Mesenchymal stem cell (in vitro differentiated cells and primary cell): ENCODE measurements around the gene SPINK8.
"Not testable (repeated sequence)": the region's sequence is repeated elsewhere in the genome, so short reads cannot be mapped to it uniquely, and the experiment has no call there.

ENCODE experiments used
- DNase-seq: peaks from one replicate; pipeline ENCODE4 v3.0.0-alpha.2; 2013
- H2AFZ ChIP-seq: one replicate; pipeline ENCODE4 v1.6.1; 2013; ENCODE audit warnings: low read depth, mild to moderate bottlenecking, control low read depth, inconsistent platforms, low read length, moderate library complexity
- H2AK5ac ChIP-seq: 2 replicates; pipeline ENCODE4 v1.6.1; 2013; ENCODE audit warnings: low read length, moderate library complexity, mild to moderate bottlenecking, inconsistent platforms; ENCODE audit not compliant: severe bottlenecking
- H2BK120ac ChIP-seq: one replicate; pipeline ENCODE4 v1.6.1; 2013; ENCODE audit warnings: low read depth, mild to moderate bottlenecking, inconsistent platforms, low read length, moderate library complexity
- H2BK12ac ChIP-seq, 2 experiments: one replicate each; pipeline ENCODE4 v1.6.1; 2013; ENCODE audit warnings: inconsistent platforms in 2 of 2, low read length in 2 of 2, mild to moderate bottlenecking in 2 of 2, moderate library complexity in 2 of 2, control low read depth in 1 of 2
- H2BK15ac ChIP-seq: one replicate; pipeline ENCODE4 v1.6.1; 2013; ENCODE audit warnings: mild to moderate bottlenecking, low read depth, inconsistent platforms; ENCODE audit not compliant: poor library complexity, severe bottlenecking
- H2BK5ac ChIP-seq: 2 replicates; pipeline ENCODE4 v1.6.1; 2013; ENCODE audit warnings: low read depth, mild to moderate bottlenecking, low read length, control low read depth, inconsistent platforms; ENCODE audit not compliant: poor library complexity, severe bottlenecking
- H3K14ac ChIP-seq, 2 experiments: one replicate each; pipeline ENCODE4 v1.6.1; 2013; ENCODE audit warnings: inconsistent platforms in 2 of 2, low read length in 2 of 2, control low read depth in 1 of 2, mild to moderate bottlenecking in 1 of 2, moderate library complexity in 1 of 2
- H3K18ac ChIP-seq, 2 experiments: one replicate each; pipeline ENCODE4 v1.6.1; 2013; ENCODE audit warnings: inconsistent platforms in 2 of 2, low read length in 2 of 2, control low read depth in 1 of 2, low read depth in 1 of 2, mild to moderate bottlenecking in 1 of 2
- H3K23ac ChIP-seq, 2 experiments: one replicate each; pipeline ENCODE4 v1.6.1; 2013; ENCODE audit warnings: inconsistent platforms in 2 of 2, low read length in 2 of 2, mild to moderate bottlenecking in 2 of 2, moderate library complexity in 2 of 2, control low read depth in 1 of 2
- H3K27ac ChIP-seq: 2 replicates; pipeline ENCODE4 v1.5.1; 2013; ENCODE audit warnings: mild to moderate bottlenecking, moderate library complexity, low read length, control low read depth, inconsistent platforms; ENCODE audit not compliant: poor library complexity, severe bottlenecking
- H3K27me3 ChIP-seq, 2 experiments: 2 replicates each; pipeline versions ENCODE4 v1.6.1 to v1.7.0; 2013; ENCODE audit warnings: low read length in 2 of 2, mild to moderate bottlenecking in 2 of 2, moderate library complexity in 2 of 2, control low read depth in 1 of 2, inconsistent platforms in 1 of 2; ENCODE audit not compliant: control insufficient read depth in 1 of 2, insufficient read depth in 1 of 2
- H3K36me3 ChIP-seq, 2 experiments: 2 replicates each; pipeline versions ENCODE4 v1.6.1 to v1.7.0; 2013; ENCODE audit warnings: low read length in 2 of 2, control low read depth in 1 of 2, inconsistent platforms in 1 of 2, low read depth in 1 of 2, mild to moderate bottlenecking in 1 of 2; ENCODE audit not compliant: insufficient read depth in 2 of 2, control insufficient read depth in 1 of 2
- H3K4ac ChIP-seq, 2 experiments: one replicate each; pipeline ENCODE4 v1.6.1; 2013; ENCODE audit warnings: inconsistent platforms in 2 of 2, low read length in 2 of 2, mild to moderate bottlenecking in 2 of 2, moderate library complexity in 2 of 2, control low read depth in 1 of 2, low read depth in 1 of 2
- H3K4me1 ChIP-seq: 2 replicates; pipeline ENCODE4 v1.6.1; 2013; ENCODE audit warnings: low read depth, low read length, control low read depth; ENCODE audit not compliant: control insufficient read depth, insufficient read depth
- H3K4me2 ChIP-seq: 2 replicates; pipeline ENCODE4 v1.6.1; 2013; ENCODE audit warnings: low read length, mild to moderate bottlenecking, inconsistent platforms; ENCODE audit not compliant: poor library complexity, severe bottlenecking
- H3K4me3 ChIP-seq, 2 experiments: 2 replicates each; pipeline versions ENCODE4 v1.5.1 to v1.7.0; 2013; ENCODE audit warnings: low read length in 2 of 2, mild to moderate bottlenecking in 2 of 2, control low read depth in 1 of 2, low read depth in 1 of 2; ENCODE audit not compliant: insufficient read depth in 1 of 2
- H3K79me1 ChIP-seq: replicated peaks from 2 replicates; pipeline ENCODE4 v1.6.1; 2013; ENCODE audit warnings: mild to moderate bottlenecking, control low read depth, low read length, inconsistent platforms; ENCODE audit not compliant: poor library complexity, severe bottlenecking
- H3K9ac ChIP-seq: 2 replicates; pipeline ENCODE4 v1.7.0; 2013; ENCODE audit warnings: mild to moderate bottlenecking, low read length, moderate library complexity
- H3K9me3 ChIP-seq: 2 replicates; pipeline ENCODE4 v1.7.0; 2013; ENCODE audit warnings: mild to moderate bottlenecking, low read length; ENCODE audit not compliant: control insufficient read depth
- H4K8ac ChIP-seq: one replicate; pipeline ENCODE4 v1.6.1; 2013; ENCODE audit warnings: inconsistent platforms, mild to moderate bottlenecking, low read length, moderate library complexity
- H4K91ac ChIP-seq: one replicate; pipeline ENCODE4 v1.6.1; 2013; ENCODE audit warnings: mild to moderate bottlenecking, low read length, inconsistent platforms
- WGBS: methylation state at CpG from one replicate; pipeline ENCODE4 v1.1.7; 2013; ENCODE audit warnings: mixed read lengths; 5-methylcytosine and 5-hydroxymethylcytosine counted together

SPINK8 gene

GRCh38 chr3:48274452-48274851, 59.0 kb downstream of the SPINK8 start:
- WGBS: 96% methylated on average over 10 of the region's 10 CpGs
- H3K79me1 ChIP-seq: no peaks in the 10 kb centered on the region
- H3K36me3 ChIP-seq: peaks cover 0 to 6% of the 10 kb centered on the region in 2 experiments
- no peak overlapping the region for H2BK15ac ChIP-seq
- no peak overlapping the region for H3K4me2 ChIP-seq
- H4K8ac ChIP-seq: peak overlapping the region; percentile 39
- no peak overlapping the region for H3K9ac ChIP-seq
- H3K4me1 ChIP-seq: peaks cover 2% of the 10 kb centered on the region
- no peak for DNase-seq
- peak overlapping the region in 1 of 2 experiments; percentile 16 for H3K23ac ChIP-seq
- H3K4ac ChIP-seq: no peak overlapping the region
- H3K18ac ChIP-seq: no peak overlapping the region
- no peak overlapping the region for H4K91ac ChIP-seq
- H3K4me3 ChIP-seq: no peak overlapping the region
- no peak overlapping the region for H2BK5ac ChIP-seq
- no peaks in the 10 kb centered on the region for H3K27me3 ChIP-seq
- no peak overlapping the region for H3K27ac ChIP-seq
- no peak overlapping the region for H2BK120ac ChIP-seq
- no peak overlapping the region for H2AFZ ChIP-seq
- no peak overlapping the region for H2BK12ac ChIP-seq
- no peak overlapping the region for H3K14ac ChIP-seq
- no peaks in the 10 kb centered on the region for H3K9me3 ChIP-seq
- H2AK5ac ChIP-seq: no peak overlapping the region

GRCh38 chr3:48273594-48274211, 59.8 kb downstream of the SPINK8 start:
- no peaks in the 10 kb centered on the region for H3K79me1 ChIP-seq
- H3K4me2 ChIP-seq: no peak overlapping the region
- H3K27ac ChIP-seq: no peak overlapping the region
- WGBS: 21% methylated on average over 8 of the region's 9 CpGs
- peak; percentile 71 for DNase-seq
- H4K8ac ChIP-seq: no peak overlapping the region
- no peak overlapping the region for H3K14ac ChIP-seq
- no peak overlapping the region for H2AFZ ChIP-seq
- H4K91ac ChIP-seq: no peak overlapping the region
- H2AK5ac ChIP-seq: no peak overlapping the region
- peaks cover 2% of the 10 kb centered on the region for H3K4me1 ChIP-seq
- no peak overlapping the region for H2BK12ac ChIP-seq
- no peak overlapping the region for H3K23ac ChIP-seq
- H2BK5ac ChIP-seq: no peak overlapping the region
- no peak overlapping the region for H3K9ac ChIP-seq
- H3K18ac ChIP-seq: no peak overlapping the region
- no peaks in the 10 kb centered on the region for H3K9me3 ChIP-seq
- no peak overlapping the region for H3K4ac ChIP-seq
- no peak overlapping the region for H2BK120ac ChIP-seq
- H3K4me3 ChIP-seq: no peak overlapping the region
- H2BK15ac ChIP-seq: no peak overlapping the region
- H3K27me3 ChIP-seq: no peaks in the 10 kb centered on the region
- peaks cover 2 to 10% of the 10 kb centered on the region in 2 experiments for H3K36me3 ChIP-seq

GRCh38 chr3:48271763-48272498, 61.5 kb downstream of the SPINK8 start:
- H3K79me1 ChIP-seq: no peaks in the 10 kb centered on the region
- H3K4me2 ChIP-seq: no peak overlapping the region
- H3K14ac ChIP-seq: no peak overlapping the region
- H2AK5ac ChIP-seq: no peak overlapping the region
- no peak overlapping the region for H2BK15ac ChIP-seq
- no peak for DNase-seq
- H3K4ac ChIP-seq: no peak overlapping the region
- no peak overlapping the region for H2AFZ ChIP-seq
- no peak overlapping the region for H3K23ac ChIP-seq
- H3K36me3 ChIP-seq: peaks cover 9 to 16% of the 10 kb centered on the region in 2 experiments
- no peak overlapping the region for H4K8ac ChIP-seq
- no peak overlapping the region for H3K9ac ChIP-seq
- H3K27ac ChIP-seq: no peak overlapping the region
- no peaks in the 10 kb centered on the region for H3K27me3 ChIP-seq
- H4K91ac ChIP-seq: no peak overlapping the region
- H3K4me3 ChIP-seq: no peak overlapping the region
- H2BK5ac ChIP-seq: no peak overlapping the region
- no peak overlapping the region for H2BK120ac ChIP-seq
- no peak overlapping the region for H3K18ac ChIP-seq
- H3K9me3 ChIP-seq: no peaks in the 10 kb centered on the region
- 98% methylated on average over 38 of the region's 38 CpGs for WGBS
- H2BK12ac ChIP-seq: no peak overlapping the region
- peaks cover 2% of the 10 kb centered on the region for H3K4me1 ChIP-seq

GRCh38 chr3:48271223-48271622, 62.2 kb downstream of the SPINK8 start:
- not testable (repeated sequence) for H3K79me1 ChIP-seq, DNase-seq, H3K18ac ChIP-seq, H2BK5ac ChIP-seq, H2BK120ac ChIP-seq, H2BK12ac ChIP-seq, H2AFZ ChIP-seq, H2BK15ac ChIP-seq, H4K91ac ChIP-seq, H3K9me3 ChIP-seq, H3K14ac ChIP-seq, H3K27me3 ChIP-seq, H3K23ac ChIP-seq, H3K4me3 ChIP-seq, H3K4ac ChIP-seq, H3K4me1 ChIP-seq, H3K27ac ChIP-seq, H4K8ac ChIP-seq, H2AK5ac ChIP-seq, H3K4me2 ChIP-seq, H3K9ac ChIP-seq
- 98% methylated on average over 10 of the region's 10 CpGs for WGBS
- peaks cover 16 to 19% of the 10 kb centered on the region in 2 experiments for H3K36me3 ChIP-seq
